Measurements from ENCODE around the gene AFF2. TPM values are rescaled to one million over a fixed set of nuclear protein-coding genes. Genes with fewer than 3 reads are reported as not detected.

The AFF2 gene
- total and polyA plus RNA-seq, 8 donors: 0.04 to 0.93 (median 0.41) TPM

GRCh38 chrX:148715361-148715760 lies 214.9 kb downstream of the AFF2 start:
- WGBS, 2 donors: 66 to 67% methylated on average over 4 of the region's 4 CpGs
- Histone ChIP-seq H3K4me1 (no peaks in the 10 kb centered on the region), H3K4me3 (no peak overlapping the region), H3K36me3 (no peaks in the 10 kb centered on the region), H3K9me3 (no peaks in the 10 kb centered on the region), H3K27ac (no peak overlapping the region), H3K27me3 (peaks cover 0 to 11% (median 0%) of the 10 kb centered on the region in 4 donors)
- no peak for ATAC-seq
- DNase-seq: no peak
- intact Hi-C loops (cut with DNase I): no loop called here
- no peak for FAIRE-seq
- TF ChIP-seq CTCF (IDR thresholded peaks at IDR 0.05): no peak

- 49 to 51% methylated on average over 3 of the region's 3 CpGs for WGBS, 2 donors
- no peaks in the 10 kb centered on the region for H3K4me1 ChIP-seq
- ATAC-seq (no peak), FAIRE-seq (no peak), DNase-seq (no peak)
- intact Hi-C loops (cut with DNase I): no loop called here
- no peaks in the 10 kb centered on the region for H3K9me3 ChIP-seq
- H3K27me3 ChIP-seq: no peaks in the 10 kb centered on the region
- no peaks in the 10 kb centered on the region for H3K36me3 ChIP-seq
- TF ChIP-seq CTCF (IDR thresholded peaks at IDR 0.05): no peak
- H3K4me3 ChIP-seq: no peak overlapping the region
- H3K27ac ChIP-seq: no peak overlapping the region
These were observed 222.5 kb downstream of the AFF2 start for GRCh38 chrX:148722966-148723365.

DNA sequence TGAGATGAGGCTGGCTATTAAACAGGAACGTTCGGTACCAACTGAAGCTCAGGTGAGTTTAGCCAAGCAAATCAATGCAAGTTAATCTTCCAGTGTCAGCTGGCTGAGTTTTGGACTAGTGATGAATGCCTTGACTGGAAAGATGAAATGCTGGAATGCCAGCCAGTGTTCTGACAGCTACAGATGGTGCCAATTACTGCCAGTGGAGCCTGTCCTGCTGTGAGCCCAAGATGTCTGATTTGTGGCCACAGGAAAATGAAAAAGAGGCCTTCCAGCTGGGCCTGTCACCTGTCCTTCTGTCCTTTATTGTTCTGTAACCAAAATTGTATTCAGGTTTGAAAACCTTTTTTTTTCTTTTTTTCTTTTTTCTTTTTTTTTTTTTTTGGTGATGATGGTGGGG lies 223.1 kb downstream of the AFF2 start:
- WGBS, 2 donors: 28 to 39% methylated on average over 2 of the region's 2 CpGs
- intact Hi-C loops (cut with DNase I): no loop called here
- no peaks in the 10 kb centered on the region for H3K27me3 ChIP-seq

GRCh38 chrX:148728901-148729300 lies 228.5 kb downstream of the AFF2 start:
- Histone ChIP-seq H3K4me3 (no peak overlapping the region), H3K9me3 (no peaks in the 10 kb centered on the region), H3K36me3 (no peaks in the 10 kb centered on the region), H3K27ac (no peak overlapping the region), H3K4me1 (no peaks in the 10 kb centered on the region), H3K27me3 (no peaks in the 10 kb centered on the region)
- TF ChIP-seq CTCF (IDR thresholded peaks at IDR 0.05): no peak
- DNase-seq (no peak), FAIRE-seq (no peak), ATAC-seq (no peak)
- intact Hi-C loops (cut with DNase I): no loop called here
- WGBS, 2 donors: 56 to 63% methylated on average over 5 of the region's 5 CpGs

More for the DNA sequence above, 223.1 kb downstream of the AFF2 start:
- no peak for FAIRE-seq
- Histone ChIP-seq H3K36me3 (no peaks in the 10 kb centered on the region), H3K4me3 (no peak overlapping the region), H3K27ac (no peak overlapping the region), H3K9me3 (no peaks in the 10 kb centered on the region), H3K4me1 (no peaks in the 10 kb centered on the region)
- no peak for ATAC-seq
- DNase-seq: no peak
- TF ChIP-seq CTCF (IDR thresholded peaks at IDR 0.05): no peak

GRCh38 chrX:148732743-148733142 lies 232.3 kb downstream of the AFF2 start:
- no peak for TF ChIP-seq CTCF (IDR thresholded peaks at IDR 0.05)

More at GRCh38 chrX:148732743-148733142, 232.3 kb downstream of the AFF2 start:
- Histone ChIP-seq H3K27ac (no peak overlapping the region), H3K4me3 (no peak overlapping the region), H3K9me3 (no peaks in the 10 kb centered on the region), H3K36me3 (no peaks in the 10 kb centered on the region), H3K27me3 (no peaks in the 10 kb centered on the region), H3K4me1 (no peaks in the 10 kb centered on the region)
- DNase-seq: no peak
- FAIRE-seq: no peak
- no peak for ATAC-seq
- intact Hi-C loops (cut with DNase I): no loop called here
